Mammary epithelial cell (primary cell): ENCODE results near the gene ACBD5.

Experiments
- EZH2 ChIP-seq: IDR thresholded peaks from 2 replicates; pipeline ENCODE4 v1.6.1; 2012; ENCODE audit warnings: low read length, inconsistent platforms, borderline replicate concordance
- TF ChIP-seq, protein P1 (sequence below), 2 donors: IDR thresholded peaks in 1 of 2; conservative IDR thresholded peaks in 1 of 2; 2 replicates each; pipeline ENCODE4 v1.5.1; 2011 to 2012; ENCODE audit warnings: inconsistent platforms in 2 of 2, low read length in 2 of 2, mild to moderate bottlenecking in 2 of 2, control low read depth in 1 of 2, low read depth in 1 of 2; ENCODE audit not compliant: insufficient read depth in 1 of 2; ENCODE audit errors: extremely low read depth in 1 of 2

DNA sequence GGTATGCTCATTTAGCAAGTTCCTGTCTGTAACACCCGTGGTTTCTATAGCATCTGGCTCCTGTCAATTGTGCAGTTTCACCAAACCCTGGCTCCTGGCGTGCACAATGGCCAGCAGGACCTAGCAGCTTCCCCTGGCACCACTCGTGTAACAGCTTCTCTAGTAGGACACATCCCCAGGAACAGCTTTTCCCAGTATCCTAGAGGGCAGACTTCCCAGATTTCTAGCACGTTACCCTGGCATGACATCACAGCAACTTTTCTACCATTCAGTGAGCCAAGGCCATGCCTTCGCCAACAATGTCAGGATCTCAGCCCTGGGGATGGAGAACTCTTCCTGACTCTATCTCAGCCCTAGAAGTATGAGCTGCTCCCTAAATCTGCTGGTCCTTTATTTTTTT lies 92.9 kb downstream of the ACBD5 start:
- TF ChIP-seq, protein P1, sequence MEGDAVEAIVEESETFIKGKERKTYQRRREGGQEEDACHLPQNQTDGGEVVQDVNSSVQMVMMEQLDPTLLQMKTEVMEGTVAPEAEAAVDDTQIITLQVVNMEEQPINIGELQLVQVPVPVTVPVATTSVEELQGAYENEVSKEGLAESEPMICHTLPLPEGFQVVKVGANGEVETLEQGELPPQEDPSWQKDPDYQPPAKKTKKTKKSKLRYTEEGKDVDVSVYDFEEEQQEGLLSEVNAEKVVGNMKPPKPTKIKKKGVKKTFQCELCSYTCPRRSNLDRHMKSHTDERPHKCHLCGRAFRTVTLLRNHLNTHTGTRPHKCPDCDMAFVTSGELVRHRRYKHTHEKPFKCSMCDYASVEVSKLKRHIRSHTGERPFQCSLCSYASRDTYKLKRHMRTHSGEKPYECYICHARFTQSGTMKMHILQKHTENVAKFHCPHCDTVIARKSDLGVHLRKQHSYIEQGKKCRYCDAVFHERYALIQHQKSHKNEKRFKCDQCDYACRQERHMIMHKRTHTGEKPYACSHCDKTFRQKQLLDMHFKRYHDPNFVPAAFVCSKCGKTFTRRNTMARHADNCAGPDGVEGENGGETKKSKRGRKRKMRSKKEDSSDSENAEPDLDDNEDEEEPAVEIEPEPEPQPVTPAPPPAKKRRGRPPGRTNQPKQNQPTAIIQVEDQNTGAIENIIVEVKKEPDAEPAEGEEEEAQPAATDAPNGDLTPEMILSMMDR (conservative IDR thresholded peaks at IDR 0.05 in 1 of 2, IDR thresholded peaks at IDR 0.05 in 1 of 2; ENCODE audit: extremely low read depth in 1 of 2, insufficient read depth in 1 of 2, low read depth in 1 of 2, low read length in 2 of 2) = no peak
- no peak for TF ChIP-seq EZH2
